Osteoblast (primary cell): ENCODE data around the gene RAN. TPM values are rescaled to one million over a fixed set of nuclear protein-coding genes. Genes with fewer than 3 reads are reported as not detected.
"Not testable (repeated sequence)": the region's sequence is repeated elsewhere in the genome, so short reads cannot be mapped to it uniquely, and the experiment has no call there.

Source experiments
- DNase-seq: peaks from one replicate; pipeline ENCODE4 v3.0.0; 2011; ENCODE audit warnings: low spot score, mixed read lengths; ENCODE audit not compliant: insufficient read length; ENCODE audit errors: missing footprints
- H2AFZ ChIP-seq: 2 replicates; pipeline ENCODE4 v1.6.0; 2011; ENCODE audit warnings: mild to moderate bottlenecking, low read length
- H3K27ac ChIP-seq: 2 replicates; pipeline ENCODE4 v1.5.1; 2011; ENCODE audit warnings: mild to moderate bottlenecking, low read depth, low read length, moderate library complexity
- H3K27me3 ChIP-seq: 2 replicates; pipeline ENCODE4 v1.6.0; 2012; ENCODE audit warnings: mild to moderate bottlenecking, control low read depth, inconsistent platforms, low read length, moderate library complexity; ENCODE audit not compliant: insufficient read depth
- H3K36me3 ChIP-seq: 2 replicates; pipeline ENCODE4 v1.5.1; 2011; ENCODE audit warnings: mild to moderate bottlenecking, low read length, control low read depth, moderate library complexity; ENCODE audit not compliant: insufficient read depth
- H3K4me1 ChIP-seq: 2 replicates; pipeline ENCODE4 v1.5.1; 2011; ENCODE audit warnings: mild to moderate bottlenecking, low read length, control low read depth, moderate library complexity; ENCODE audit not compliant: insufficient read depth
- H3K4me2 ChIP-seq: 2 replicates; pipeline ENCODE4 v1.6.0; 2011; ENCODE audit warnings: mild to moderate bottlenecking, low read length; ENCODE audit not compliant: insufficient read depth
- H3K4me3 ChIP-seq: fragments of 200-600 bp; sonication (generic); 3 replicates; pipeline ENCODE4 v1.5.1; 2012; ENCODE audit warnings: mild to moderate bottlenecking, low read length, inconsistent platforms; ENCODE audit not compliant: insufficient read depth
- H3K79me2 ChIP-seq: 2 replicates; pipeline ENCODE4 v1.6.0; 2012; ENCODE audit warnings: mild to moderate bottlenecking, low read length, control low read depth, inconsistent platforms; ENCODE audit not compliant: insufficient read depth
- H3K9me3 ChIP-seq: 2 replicates; pipeline ENCODE4 v1.5.1; 2011; ENCODE audit warnings: low read depth, low read length, control low read depth
- H4K20me1 ChIP-seq: 2 replicates; pipeline ENCODE4 v1.6.0; 2012; ENCODE audit warnings: mild to moderate bottlenecking, low read length, control low read depth; ENCODE audit not compliant: insufficient read depth
- total RNA-seq: library from RNA; depleted of rRNA; stranded (reverse); fragments of >200 nt; gene quantifications from 2 replicates; pipeline ENCODE4 v1.2.3, GENCODE V29; 2012
- TF ChIP-seq, protein P1 (sequence below): IDR thresholded peaks from 2 replicates; pipeline ENCODE4 v1.5.1; 2011; ENCODE audit warnings: mild to moderate bottlenecking, low read depth, low read length, moderate library complexity; ENCODE audit errors: extremely low read depth

Gene RAN
- total RNA-seq, 1 donor = 436 TPM

GRCh38 chr12:130873106-130873795, 1.4 kb downstream of the RAN start:
- Histone ChIP-seq H3K36me3 (peaks cover 47% of the 10 kb centered on the region), H3K4me3 (peak overlapping the region; percentile 82), H3K4me1 (peaks cover 19% of the 10 kb centered on the region), H3K79me2 (peaks cover 27% of the 10 kb centered on the region), H3K27me3 (no peaks in the 10 kb centered on the region), H3K9me3 (no peaks in the 10 kb centered on the region), H3K27ac (peak overlapping the region; percentile 83), H2AFZ (peak overlapping the region; percentile 28), H3K4me2 (peak overlapping the region; percentile 83), H4K20me1 (peaks cover 36% of the 10 kb centered on the region)
- DNase-seq = no peak
- TF ChIP-seq, protein P1, sequence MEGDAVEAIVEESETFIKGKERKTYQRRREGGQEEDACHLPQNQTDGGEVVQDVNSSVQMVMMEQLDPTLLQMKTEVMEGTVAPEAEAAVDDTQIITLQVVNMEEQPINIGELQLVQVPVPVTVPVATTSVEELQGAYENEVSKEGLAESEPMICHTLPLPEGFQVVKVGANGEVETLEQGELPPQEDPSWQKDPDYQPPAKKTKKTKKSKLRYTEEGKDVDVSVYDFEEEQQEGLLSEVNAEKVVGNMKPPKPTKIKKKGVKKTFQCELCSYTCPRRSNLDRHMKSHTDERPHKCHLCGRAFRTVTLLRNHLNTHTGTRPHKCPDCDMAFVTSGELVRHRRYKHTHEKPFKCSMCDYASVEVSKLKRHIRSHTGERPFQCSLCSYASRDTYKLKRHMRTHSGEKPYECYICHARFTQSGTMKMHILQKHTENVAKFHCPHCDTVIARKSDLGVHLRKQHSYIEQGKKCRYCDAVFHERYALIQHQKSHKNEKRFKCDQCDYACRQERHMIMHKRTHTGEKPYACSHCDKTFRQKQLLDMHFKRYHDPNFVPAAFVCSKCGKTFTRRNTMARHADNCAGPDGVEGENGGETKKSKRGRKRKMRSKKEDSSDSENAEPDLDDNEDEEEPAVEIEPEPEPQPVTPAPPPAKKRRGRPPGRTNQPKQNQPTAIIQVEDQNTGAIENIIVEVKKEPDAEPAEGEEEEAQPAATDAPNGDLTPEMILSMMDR = no peak

- peaks cover 36% of the 10 kb centered on the region for H4K20me1 ChIP-seq
- H3K27ac ChIP-seq = no peak overlapping the region
- TF ChIP-seq, protein P1 = no peak
- peaks cover 47% of the 10 kb centered on the region for H3K36me3 ChIP-seq
- H3K4me3 ChIP-seq = no peak overlapping the region
- peak overlapping the region; percentile 83 for H3K4me2 ChIP-seq
- H3K4me1 ChIP-seq = peaks cover 19% of the 10 kb centered on the region
- H3K79me2 ChIP-seq = peaks cover 27% of the 10 kb centered on the region
- no peaks in the 10 kb centered on the region for H3K9me3 ChIP-seq
- DNase-seq = no peak
- H2AFZ ChIP-seq = no peak overlapping the region
- no peaks in the 10 kb centered on the region for H3K27me3 ChIP-seq
Observed at GRCh38 chr12:130873825-130874224, 2.0 kb downstream of the RAN start.

DNA sequence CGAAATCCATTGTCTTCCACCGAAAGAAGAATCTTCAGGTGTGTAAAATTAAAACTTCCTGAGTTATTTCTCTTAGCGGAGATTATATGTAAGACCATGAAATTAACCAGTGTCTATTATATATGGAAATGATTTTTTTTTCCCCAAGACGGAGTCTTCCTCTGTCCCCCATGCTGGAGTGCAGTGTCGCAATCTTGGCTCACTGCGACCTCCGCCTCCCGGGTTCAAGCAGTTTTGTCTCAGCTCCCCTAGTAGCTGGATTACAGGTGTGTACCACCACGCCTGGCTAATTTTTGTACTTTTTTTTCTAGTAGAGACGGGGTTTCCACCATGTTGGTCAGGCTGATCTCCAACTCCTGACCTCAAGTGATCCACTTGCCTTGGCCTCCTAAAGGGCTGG, 2.8 kb downstream of the RAN start:
- Histone ChIP-seq H3K9me3 (no peaks in the 10 kb centered on the region), H3K36me3 (peaks cover 47% of the 10 kb centered on the region), H3K4me2 (no peak overlapping the region), H3K79me2 (peaks cover 27% of the 10 kb centered on the region), H4K20me1 (peaks cover 36% of the 10 kb centered on the region), H3K27me3 (no peaks in the 10 kb centered on the region), H3K4me3 (no peak overlapping the region), H3K4me1 (peaks cover 19% of the 10 kb centered on the region), H3K27ac (no peak overlapping the region), H2AFZ (no peak overlapping the region)
- TF ChIP-seq, protein P1 = no peak
- no peak for DNase-seq

DNA sequence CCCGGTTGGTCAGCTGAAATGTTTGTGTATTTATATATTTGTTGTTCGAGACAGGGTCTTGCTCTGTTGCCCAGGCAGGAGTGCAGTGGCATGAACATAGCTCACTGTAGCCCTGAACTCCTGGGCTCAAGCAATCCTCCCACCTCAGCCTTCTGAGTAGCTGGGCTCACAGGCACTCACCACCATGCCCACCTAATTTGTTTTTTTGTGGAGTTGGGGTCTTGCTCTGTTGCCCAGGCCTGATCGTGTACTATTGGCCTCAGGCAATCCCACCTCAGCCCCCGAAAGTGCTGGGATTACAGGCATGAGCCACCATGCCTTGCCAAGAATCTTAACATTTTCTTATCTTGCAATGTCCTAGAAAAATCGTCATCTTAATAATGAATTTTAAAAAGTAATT, 3.3 kb downstream of the RAN start:
- Histone ChIP-seq H3K4me2 (no peak overlapping the region), H3K27ac (no peak overlapping the region), H3K36me3 (peaks cover 47% of the 10 kb centered on the region), H2AFZ (no peak overlapping the region), H3K4me1 (peaks cover 22% of the 10 kb centered on the region), H3K79me2 (peaks cover 27% of the 10 kb centered on the region), H4K20me1 (peaks cover 36% of the 10 kb centered on the region), H3K27me3 (no peaks in the 10 kb centered on the region), H3K9me3 (no peaks in the 10 kb centered on the region), H3K4me3 (no peak overlapping the region)
- TF ChIP-seq, protein P1 = no peak
- no peak for DNase-seq

GRCh38 chr12:130875708-130876107, 3.8 kb downstream of the RAN start:
- Histone ChIP-seq H4K20me1 (peaks cover 36% of the 10 kb centered on the region), H3K4me1 (peaks cover 24% of the 10 kb centered on the region), H3K36me3 (peaks cover 47% of the 10 kb centered on the region), H3K79me2 (peaks cover 27% of the 10 kb centered on the region)
- H3K4me3 ChIP-seq, DNase-seq, H3K27ac ChIP-seq, H3K9me3 ChIP-seq, H3K4me2 ChIP-seq, H3K27me3 ChIP-seq, H2AFZ ChIP-seq: not testable (repeated sequence)
